ENCODE results near the gene KRTAP19-1.

- TF ChIP-seq CTCF (IDR thresholded peaks at IDR 0.05 in 2 of 3, conservative IDR thresholded peaks at IDR 0.05 in 1 of 3; ENCODE audit: borderline replicate concordance in 1 of 3, insufficient read depth in 1 of 3, low read depth in 2 of 3, low read length in 2 of 3) = no peak
- TF ChIP-seq SP1 (IDR thresholded peaks at IDR 0.05; ENCODE audit: low read depth) = no peak
These were observed 38.7 kb upstream of the KRTAP19-1 start for GRCh38 chr21:30518876-30519275.

All from HCT116 (cell line).